Muscle of leg (tissue), 16 donors: ENCODE data around the gene RBPMS2. TPM values are rescaled to one million over a fixed set of nuclear protein-coding genes. Genes with fewer than 3 reads are reported as not detected.
"Not testable (repeated sequence)": the region's sequence is repeated elsewhere in the genome, so short reads cannot be mapped to it uniquely, and the experiment has no call there.

Experiments used
- DNase-seq: peaks from one replicate; pipeline ENCODE4 v3.0.0; 2013
- H3K27ac ChIP-seq: one replicate; pipeline ENCODE4 v1.5.1; 2013; ENCODE audit warnings: mild to moderate bottlenecking, low read length, control low read depth
- H3K27me3 ChIP-seq: one replicate; pipeline ENCODE4 v1.6.1; 2013; ENCODE audit warnings: low read length; ENCODE audit not compliant: control insufficient read depth, insufficient read depth
- H3K36me3 ChIP-seq: one replicate; pipeline ENCODE4 v1.6.1; 2013; ENCODE audit warnings: low read length; ENCODE audit not compliant: control insufficient read depth, insufficient read depth
- H3K4me1 ChIP-seq: one replicate; pipeline ENCODE4 v1.6.1; 2013; ENCODE audit warnings: low read length; ENCODE audit not compliant: control insufficient read depth, insufficient read depth
- H3K4me3 ChIP-seq: one replicate; pipeline ENCODE4 v1.5.1; 2013; ENCODE audit warnings: low read length, control low read depth
- H3K9me3 ChIP-seq: replicated peaks from 2 replicates; pipeline ENCODE4 v1.6.1; 2013; ENCODE audit warnings: low read depth, low read length; ENCODE audit not compliant: control insufficient read depth
- WGBS: methylation state at CpG from one replicate; pipeline ENCODE4 v1.1.5; 2013; ENCODE audit warnings: missing lambda C conversion rate; ENCODE audit not compliant: insufficient coverage; 5-methylcytosine and 5-hydroxymethylcytosine counted together
- long read RNA-seq, 11 donors: transcript quantifications; one replicate each; lab custom pipeline, GENCODE V29; 2026
- polyA plus RNA-seq, 8 donors: library from polyadenylated mRNA; unstranded; fragments of 120-200 nt; gene quantifications; one replicate each; pipeline versions ENCODE4 v1.2.1 to v1.2.3, GENCODE V29; 2013; ENCODE audit warnings: inconsistent platforms in 1 of 8, low replicate concordance in 1 of 8; ENCODE audit not compliant: insufficient read length in 8 of 8, insufficient read depth in 1 of 8
- total RNA-seq: library from RNA; stranded (reverse); fragments of 120-200 nt; gene quantifications from one replicate; pipeline ENCODE4 v1.2.4, GENCODE V29; 2013

RBPMS2 gene
- total RNA-seq (0.44 TPM), polyA plus RNA-seq (1 to 10 TPM; 4.1 to 7.1 (median 4.8) TPM)
- long read RNA-seq, donor 1 = 0 reads
- long read RNA-seq, donor 2 = 0 reads
- long read RNA-seq, donor 3, partial matches to known transcripts = 0 of 1 reads
- long read RNA-seq, donor 3, other reads (novel, unspliced or antisense) = 0 of 1 reads
- long read RNA-seq, donor 4, partial matches to known transcripts = 0 of 1 reads
- long read RNA-seq, donor 4, other reads (novel, unspliced or antisense) = 0 of 1 reads
- long read RNA-seq, donor 5, partial matches to known transcripts = 0 of 5 reads
- long read RNA-seq, donor 5, other reads (novel, unspliced or antisense) = 0 of 5 reads
- long read RNA-seq, donor 6 = 0 reads
- long read RNA-seq, donor 7, partial matches to known transcripts = 0 of 1 reads
- long read RNA-seq, donor 7, other reads (novel, unspliced or antisense) = 0 of 1 reads
- long read RNA-seq, donor 8, partial matches to known transcripts = 0 of 1 reads
- long read RNA-seq, donor 8, other reads (novel, unspliced or antisense) = 0 of 1 reads
- long read RNA-seq, donor 9, partial matches to known transcripts = 0 of 2 reads
- long read RNA-seq, donor 9, other reads (novel, unspliced or antisense) = 0 of 2 reads
- long read RNA-seq, donor 10 = 0 reads
- long read RNA-seq, donor 11 = 0 reads

GRCh38 chr15:64775551-64776401 lies at the start of gene RBPMS2:
TSS of gene RBPMS2 (minus strand) at chr15:64775589. CDS start at chr15:64775319, 270 bp downstream.
- H3K27ac ChIP-seq = peak within 1 kb of the TSS; percentile 13
- DNase-seq = peak; percentile 61
- under 1% methylated on average over 47 of the region's 90 CpGs for WGBS

GRCh38 chr15:64824929-64825430 lies 49.6 kb upstream of the RBPMS2 start:
- Histone ChIP-seq H3K36me3 (peaks cover 20% of the 10 kb centered on the region), H3K27ac (peak overlapping the region; percentile 38), H3K4me3 (peak overlapping the region; percentile 62), H3K9me3 (no peaks in the 10 kb centered on the region), H3K27me3 (peaks cover 8% of the 10 kb centered on the region), H3K4me1 (peaks cover 24% of the 10 kb centered on the region)
- no peak for DNase-seq
- 2% methylated on average over 11 of the region's 17 CpGs for WGBS

More at GRCh38 chr15:64775551-64776401, at the start of gene RBPMS2:
- H3K9me3 ChIP-seq = no peaks in the 10 kb centered on the region
- peak within 1 kb of the TSS; percentile 57 for H3K4me3 ChIP-seq
- no peaks in the 10 kb centered on the region for H3K36me3 ChIP-seq
- H3K4me1 ChIP-seq = peaks cover 10% of the 10 kb centered on the region
- peaks cover 37% of the 10 kb centered on the region for H3K27me3 ChIP-seq

GRCh38 chr15:64816452-64816851 lies 41.1 kb upstream of the RBPMS2 start:
- no peak for DNase-seq
- peaks cover 30% of the 10 kb centered on the region for H3K36me3 ChIP-seq
- no peaks in the 10 kb centered on the region for H3K4me1 ChIP-seq
- H3K4me3 ChIP-seq = no peak overlapping the region
- WGBS = 79% methylated on average over 9 of the region's 13 CpGs
- no peaks in the 10 kb centered on the region for H3K9me3 ChIP-seq
- no peak overlapping the region for H3K27ac ChIP-seq
- H3K27me3 ChIP-seq = no peaks in the 10 kb centered on the region

- H3K4me3 ChIP-seq, DNase-seq, H3K4me1 ChIP-seq, H3K9me3 ChIP-seq, H3K27me3 ChIP-seq, H3K27ac ChIP-seq: not testable (repeated sequence)
- peaks cover 20% of the 10 kb centered on the region for H3K36me3 ChIP-seq
- no CpG with 5 or more reads among the region's 4 CpGs for WGBS
Observed at GRCh38 chr15:64814965-64815364, 39.6 kb upstream of the RBPMS2 start.

- H3K4me1 ChIP-seq = not testable (repeated sequence)
- 100% methylated on average over 1 of the region's 8 CpGs for WGBS
Observed at GRCh38 chr15:64814283-64814682, 38.9 kb upstream of the RBPMS2 start.

GRCh38 chr15:64813075-64813474 lies 37.7 kb upstream of the RBPMS2 start:
- 63% methylated on average over 3 of the region's 6 CpGs for WGBS
- peak; percentile 29 for DNase-seq
- Histone ChIP-seq H3K27me3 (peaks cover 6% of the 10 kb centered on the region), H3K27ac (no peak overlapping the region), H3K4me1 (no peaks in the 10 kb centered on the region), H3K36me3 (peaks cover 7% of the 10 kb centered on the region), H3K4me3 (no peak overlapping the region), H3K9me3 (no peaks in the 10 kb centered on the region)

More at GRCh38 chr15:64814283-64814682, 38.9 kb upstream of the RBPMS2 start:
- H3K4me3 ChIP-seq, H3K9me3 ChIP-seq, H3K27ac ChIP-seq, DNase-seq, H3K27me3 ChIP-seq: not testable (repeated sequence)
- H3K36me3 ChIP-seq = peaks cover 14% of the 10 kb centered on the region

- Histone ChIP-seq H3K36me3 (no peaks in the 10 kb centered on the region), H3K27ac (no peak overlapping the region)
Observed at GRCh38 chr15:64810497-64811326, 35.3 kb upstream of the RBPMS2 start.

GRCh38 chr15:64809649-64810496 lies 34.5 kb upstream of the RBPMS2 start:
- DNase-seq = peak; percentile 81
- WGBS = 17% methylated on average over 6 of the region's 14 CpGs
- no peak overlapping the region for H3K4me3 ChIP-seq
- H3K27ac ChIP-seq = no peak overlapping the region
- H3K27me3 ChIP-seq = peaks cover 6% of the 10 kb centered on the region
- no peaks in the 10 kb centered on the region for H3K4me1 ChIP-seq
- no peaks in the 10 kb centered on the region for H3K9me3 ChIP-seq
- no peaks in the 10 kb centered on the region for H3K36me3 ChIP-seq

More at GRCh38 chr15:64810497-64811326, 35.3 kb upstream of the RBPMS2 start:
- Histone ChIP-seq H3K4me1 (no peaks in the 10 kb centered on the region), H3K4me3 (no peak overlapping the region), H3K27me3 (peaks cover 6% of the 10 kb centered on the region), H3K9me3 (no peaks in the 10 kb centered on the region)
- no peak for DNase-seq
- WGBS = 47% methylated on average over 2 of the region's 6 CpGs
